Caco-2 (cell line): Measurements from ENCODE around the gene ZNF469. TPM values are rescaled to one million over a fixed set of nuclear protein-coding genes. Genes with fewer than 3 reads are reported as not detected.

Source experiments
- BruUV-seq: library from RNA; stranded (reverse); fragments of 400-500 nt; replicated peaks from 2 replicates; lab custom pipeline; 2021; lab: Mats Ljungman, UMichigan
- CTCF ChIA-PET: fragments of 300-600 bp; sonication (Branson Sonifier 250); formaldehyde crosslinking; loops from one replicate; lab custom pipeline; 2022; ENCODE audit warnings: antibody characterized with exemption; lab: Charles Lee
- POLR2A ChIA-PET: fragments of 300-600 bp; sonication (Branson Sonifier 250); formaldehyde crosslinking; loops from one replicate; lab custom pipeline; 2022; ENCODE audit warnings: antibody characterized with exemption; lab: Charles Lee
- DNase-seq, 2 experiments: peaks; one replicate each; pipeline versions ENCODE4 v3.0.0 to v3.0.0-alpha.2; 2020 to 2022
- H3K27me3 ChIP-seq: replicated peaks from 2 replicates; pipeline ENCODE4 v1.6.0; 2011; ENCODE audit warnings: low read length; ENCODE audit not compliant: control insufficient read depth, insufficient read depth
- H3K36me3 ChIP-seq: 2 replicates; pipeline ENCODE4 v1.5.1; 2011; ENCODE audit warnings: low read length; ENCODE audit not compliant: control insufficient read depth, insufficient read depth
- H3K4me1 ChIP-seq: fragments of 250-450 bp; sonication (Bioruptor Pico); 2 replicates; pipeline ENCODE4 v1.5.1; 2020; ENCODE audit warnings: mild to moderate bottlenecking
- H3K4me3 ChIP-seq: 2 replicates; pipeline ENCODE4 v1.5.1; 2011; ENCODE audit warnings: low read depth, mild to moderate bottlenecking, control low read depth, low read length
- H3K9me3 ChIP-seq: fragments of 250-450 bp; sonication (Bioruptor Pico); 2 replicates; pipeline ENCODE4 v1.5.1; 2020; ENCODE audit warnings: mild to moderate bottlenecking, moderate library complexity
- H3K27ac Mint-ChIP-seq: one replicate; pipeline ENCODE4 v1.8.0; 2022; ENCODE audit warnings: mixed read lengths; ENCODE audit not compliant: unreplicated experiment
- H3K27me3 Mint-ChIP-seq: one replicate; pipeline ENCODE4 v1.8.0; 2022; ENCODE audit warnings: mixed read lengths; ENCODE audit not compliant: insufficient read depth, unreplicated experiment
- H3K36me3 Mint-ChIP-seq: one replicate; pipeline ENCODE4 v1.8.0; 2022; ENCODE audit warnings: mild to moderate bottlenecking, mixed read lengths; ENCODE audit not compliant: insufficient read depth, unreplicated experiment
- H3K4me1 Mint-ChIP-seq: one replicate; pipeline ENCODE4 v1.8.0; 2022; ENCODE audit warnings: low read depth, mixed read lengths; ENCODE audit not compliant: unreplicated experiment
- H3K4me3 Mint-ChIP-seq: one replicate; pipeline ENCODE4 v1.8.0; 2022; ENCODE audit warnings: mild to moderate bottlenecking, moderate library complexity, mixed read lengths; ENCODE audit not compliant: unreplicated experiment
- H3K9me3 Mint-ChIP-seq: one replicate; pipeline ENCODE4 v1.8.0; 2022; ENCODE audit warnings: mixed read lengths; ENCODE audit not compliant: unreplicated experiment
- CTCF ChIP-seq, 2 experiments: fragments of 200-600 bp in 1 of 2; IDR thresholded peaks; 1 replicate in 1 of 2; 2 replicates in 1 of 2; pipeline versions ENCODE4 v1.5.1 to v1.8.0; 2011 to 2022; ENCODE audit warnings: antibody characterized with exemption in 1 of 2, control low read depth in 1 of 2, inconsistent platforms in 1 of 2, low read depth in 1 of 2, low read length in 1 of 2, mild to moderate bottlenecking in 1 of 2, moderate library complexity in 1 of 2; ENCODE audit not compliant: insufficient read depth in 1 of 2, severe bottlenecking in 1 of 2, unreplicated experiment in 1 of 2
- intact Hi-C: fragments of 100-400 bp; cut with micrococcal nuclease; formaldehyde crosslinking; loops from one replicate; pipeline ENCODE4 v1.10.0; 2022; ENCODE audit not compliant: unreplicated experiment
- total RNA-seq: library from RNA; stranded (reverse); gene quantifications from 2 replicates; pipeline ENCODE4 v1.2.3, GENCODE V29; 2022

ZNF469 gene
- total RNA-seq, 1 experiment from 2014 or later, result 0.07 TPM

- ChIA-PET POLR2A (no interaction called here), CTCF (no interaction called here)
- intact Hi-C loops, result no loop called here
- no TSS peak for BruUV-seq
- H3K9me3 ChIP-seq, result peaks cover 9% of the 10 kb centered on the region
- H3K4me3 Mint-ChIP-seq, result no peak overlapping the region
- H3K27ac Mint-ChIP-seq, result no peak overlapping the region
- H3K9me3 Mint-ChIP-seq, result peaks cover 10% of the 10 kb centered on the region
- TF ChIP-seq CTCF (IDR thresholded peaks at IDR 0.05; ENCODE audit: insufficient read depth in 1 of 2, low read depth in 1 of 2, low read length in 1 of 2, severe bottlenecking in 1 of 2, unreplicated experiment in 1 of 2), result no peak
- no peaks in the 10 kb centered on the region for H3K27me3 Mint-ChIP-seq
- no peaks in the 10 kb centered on the region for H3K4me1 Mint-ChIP-seq
- DNase-seq, result no peak
- H3K36me3 ChIP-seq, result no peaks in the 10 kb centered on the region
- no peak overlapping the region for H3K4me3 ChIP-seq
- no peaks in the 10 kb centered on the region for H3K4me1 ChIP-seq
- H3K27me3 ChIP-seq, result no peaks in the 10 kb centered on the region
- H3K36me3 Mint-ChIP-seq, result no peaks in the 10 kb centered on the region
Measured at GRCh38 chr16:88343271-88343791, 39.4 kb upstream of the ZNF469 start.

GRCh38 chr16:88344411-88345030, 38.2 kb upstream of the ZNF469 start:
- BruUV-seq, result no TSS peak
- Mint-ChIP-seq H3K27ac (no peak overlapping the region), H3K36me3 (no peaks in the 10 kb centered on the region), H3K9me3 (peaks cover 14% of the 10 kb centered on the region), H3K27me3 (no peaks in the 10 kb centered on the region), H3K4me3 (no peak overlapping the region), H3K4me1 (no peaks in the 10 kb centered on the region)
- DNase-seq, result no peak
- POLR2A ChIA-PET, result no interaction called here
- Histone ChIP-seq H3K27me3 (no peaks in the 10 kb centered on the region), H3K36me3 (no peaks in the 10 kb centered on the region), H3K9me3 (peaks cover 9% of the 10 kb centered on the region), H3K4me3 (no peak overlapping the region), H3K4me1 (no peaks in the 10 kb centered on the region)
- intact Hi-C loops, result no loop called here
- CTCF ChIA-PET, result no interaction called here
- no peak for TF ChIP-seq CTCF (IDR thresholded peaks at IDR 0.05; ENCODE audit: insufficient read depth in 1 of 2, low read depth in 1 of 2, low read length in 1 of 2, severe bottlenecking in 1 of 2, unreplicated experiment in 1 of 2)

GRCh38 chr16:88345031-88345720, 37.6 kb upstream of the ZNF469 start:
- BruUV-seq, result no TSS peak

More at GRCh38 chr16:88345031-88345720, 37.6 kb upstream of the ZNF469 start:
- H3K4me1 Mint-ChIP-seq, result no peaks in the 10 kb centered on the region
- Histone ChIP-seq H3K36me3 (no peaks in the 10 kb centered on the region), H3K27me3 (no peaks in the 10 kb centered on the region), H3K9me3 (peaks cover 9% of the 10 kb centered on the region), H3K4me1 (no peaks in the 10 kb centered on the region), H3K4me3 (no peak overlapping the region)
- no peak overlapping the region for H3K4me3 Mint-ChIP-seq
- H3K27me3 Mint-ChIP-seq, result no peaks in the 10 kb centered on the region
- CTCF ChIA-PET, result no interaction called here
- no peak overlapping the region for H3K27ac Mint-ChIP-seq
- no peak for TF ChIP-seq CTCF (IDR thresholded peaks at IDR 0.05; ENCODE audit: insufficient read depth in 1 of 2, low read depth in 1 of 2, low read length in 1 of 2, severe bottlenecking in 1 of 2, unreplicated experiment in 1 of 2)
- H3K36me3 Mint-ChIP-seq, result no peaks in the 10 kb centered on the region
- intact Hi-C loops, result no loop called here
- POLR2A ChIA-PET, result no interaction called here
- DNase-seq, result no peak
- H3K9me3 Mint-ChIP-seq, result peaks cover 20% of the 10 kb centered on the region
